Heart right ventricle (tissue), 16 donors: Measurements from ENCODE around the gene ELFN2. TPM values are rescaled to one million over a fixed set of nuclear protein-coding genes. Genes with fewer than 3 reads are reported as not detected.

ENCODE experiments used
- ATAC-seq, 8 donors: fragments of 200-7000 bp; cut with Tn5 transposase; one replicate each; pipeline ENCODE4 v1.9.1; 2020; ENCODE audit warnings: mild to moderate bottlenecking in 8 of 8, moderate library complexity in 8 of 8, moderate number of reproducible peaks in 1 of 8
- DNase-seq, 2 donors: peaks; one replicate each; pipeline ENCODE4 v3.0.0-alpha.2; 2020
- H3K27ac ChIP-seq, 10 donors: fragments of 200-600 bp; sonication (generic) in 2 of 10; one replicate each; pipeline versions ENCODE4 v1.5.0 to v1.8.0; 2020 to 2022; ENCODE audit warnings: mild to moderate bottlenecking in 3 of 10
- H3K27me3 ChIP-seq, 7 donors: fragments of 200-600 bp; one replicate each; pipeline ENCODE4 v1.8.0; 2021 to 2022; ENCODE audit warnings: mild to moderate bottlenecking in 2 of 7
- H3K36me3 ChIP-seq, 9 donors: fragments of 200-600 bp; sonication (generic) in 1 of 9; one replicate each; pipeline versions ENCODE4 v1.5.0 to v1.8.0; 2020 to 2022; ENCODE audit warnings: mild to moderate bottlenecking in 2 of 9
- H3K4me1 ChIP-seq, 9 donors: fragments of 200-600 bp; sonication (generic) in 1 of 9; one replicate each; pipeline versions ENCODE4 v1.5.0 to v1.8.0; 2020 to 2022; ENCODE audit warnings: mild to moderate bottlenecking in 4 of 9
- H3K4me3 ChIP-seq, 10 donors: fragments of 200-600 bp; sonication (generic) in 2 of 10; one replicate each; pipeline versions ENCODE4 v1.5.0 to v1.8.0; 2020 to 2022; ENCODE audit warnings: mild to moderate bottlenecking in 7 of 10, moderate library complexity in 2 of 10
- H3K9me3 ChIP-seq, 11 donors: fragments of 200-600 bp in 10 of 11; sonication (generic) in 2 of 11; one replicate each; pipeline versions ENCODE4 v1.5.0 to v1.8.0; 2013 to 2022; ENCODE audit warnings: mild to moderate bottlenecking in 2 of 11, control low read depth in 1 of 11, moderate library complexity in 1 of 11
- WGBS, 2 donors: extraction: QIAGEN DNeasy Blood & Tissue Kit; methylation state at CpG; one replicate each; pipeline ENCODE4 v1.1.7; 2013; ENCODE audit warnings: inconsistent platforms in 1 of 2; 5-methylcytosine and 5-hydroxymethylcytosine counted together
- intact Hi-C, 10 donors: fragments of 100-400 bp; cut with DNase I; formaldehyde crosslinking; loops; one replicate each; pipeline versions ENCODE4 v1.11.1 to v1.14.2; 2022
- polyA plus RNA-seq, 2 donors: library from polyadenylated mRNA; stranded (reverse); fragments of 200-250 nt; gene quantifications; one replicate each; pipeline ENCODE4 v1.2.3, GENCODE V29; 2013
- total RNA-seq, 10 donors: library from RNA; stranded (reverse); fragmentation: NEBNext Ultra II Directional in 3 of 10; extraction: Animal tissue kit (Norgen Biotek cat#: 25700) in 3 of 10; gene quantifications; one replicate each; pipeline versions ENCODE4 v1.2.1 to v1.2.4, GENCODE V29; 2021 to 2023
- TF ChIP-seq, protein P1 (sequence below), 9 donors: fragments of 200-600 bp; sonication (generic) in 2 of 9; IDR thresholded peaks; one replicate each; pipeline versions ENCODE4 v1.5.0 to v1.8.0; 2021 to 2022; ENCODE audit warnings: antibody characterized with exemption in 9 of 9, mild to moderate bottlenecking in 5 of 9, moderate library complexity in 1 of 9
- donor health status: Arrhythmogenic right ventricular cardiomyopathy.
- donor health status: ischemic (EF 13 %, LVEDD 7.1; RV severe dilation, severe dysfunction).
- donor health status: healthy with polysubstance abuse.
- donor health status: DM: no; HTN: yes; CAD: no.
- donor health status: DM: no; HTN: no; CAD: no.
- donor health status: ischemic (EF 25% LVEDD 6.9; RV normal size, moderate dysfunction).
- donor health status: ischemic (EF 25% LVEDD 5.7; RV mildly dilated, moderate dysfunction).
- donor health status: healthy.
- donor health status: DM: yes; HTN: yes; CAD: no.
- donor health status: Ischemic cardiomyopathy.
- donor health status: ischemic (EF 35%, LVEDD 5.7; RV mildly dilated, moderate dysfunction).
- donor health status: nonischemic (EF 11% LVEDD 7.7; RV severe dilation, severe dysfunction).
- donor health status: DM: yes; HTN: yes; CAD: no.
- donor health status: PGD.
- donor health status: ischemic (EF 29% LVEDD 5.4; RV normal size, mild dysfunction).
- donor health status: nonischemic (EF 23%, LVEDD 6.1; RV moderate dilation, normal function).

Gene ELFN2
- total and polyA plus RNA-seq, 12 donors: under 0.01 to 0.21 (median 0.05) TPM; not detected in 4

DNA sequence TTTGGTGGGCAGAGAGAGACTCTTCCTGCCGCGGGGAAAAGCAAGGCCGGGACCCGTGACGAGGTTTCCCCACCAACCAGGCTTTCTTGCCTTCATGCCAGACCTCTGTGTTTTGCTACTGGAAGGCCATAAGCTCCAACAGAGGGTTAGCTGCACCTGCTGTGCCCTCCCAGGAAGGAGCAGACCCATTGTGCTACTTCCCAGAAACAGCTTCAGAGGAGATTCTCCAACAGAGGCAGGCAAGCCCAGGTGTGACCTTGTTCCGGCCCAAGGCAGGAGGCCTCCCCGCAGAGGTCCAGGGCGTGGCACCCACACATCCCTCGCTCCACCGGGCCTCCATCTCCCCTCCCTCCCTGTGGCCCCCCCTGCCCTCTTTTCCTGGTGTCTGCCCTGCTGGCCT, 57.8 kb downstream of the ELFN2 start:
- ATAC-seq: no peak
- Histone ChIP-seq H3K4me3 (no peak overlapping the region), H3K36me3 (no peaks in the 10 kb centered on the region), H3K27me3 (peaks cover 0 to 25% (median 14%) of the 10 kb centered on the region in 7 donors), H3K27ac (no peak overlapping the region), H3K9me3 (no peaks in the 10 kb centered on the region), H3K4me1 (peaks cover 0 to 14% (median 0%) of the 10 kb centered on the region in 9 donors)
- DNase-seq: no peak
- WGBS, 2 donors: 82 to 85% methylated on average over 10 of the region's 10 CpGs
- intact Hi-C loops: no loop called here
- TF ChIP-seq, protein P1, sequence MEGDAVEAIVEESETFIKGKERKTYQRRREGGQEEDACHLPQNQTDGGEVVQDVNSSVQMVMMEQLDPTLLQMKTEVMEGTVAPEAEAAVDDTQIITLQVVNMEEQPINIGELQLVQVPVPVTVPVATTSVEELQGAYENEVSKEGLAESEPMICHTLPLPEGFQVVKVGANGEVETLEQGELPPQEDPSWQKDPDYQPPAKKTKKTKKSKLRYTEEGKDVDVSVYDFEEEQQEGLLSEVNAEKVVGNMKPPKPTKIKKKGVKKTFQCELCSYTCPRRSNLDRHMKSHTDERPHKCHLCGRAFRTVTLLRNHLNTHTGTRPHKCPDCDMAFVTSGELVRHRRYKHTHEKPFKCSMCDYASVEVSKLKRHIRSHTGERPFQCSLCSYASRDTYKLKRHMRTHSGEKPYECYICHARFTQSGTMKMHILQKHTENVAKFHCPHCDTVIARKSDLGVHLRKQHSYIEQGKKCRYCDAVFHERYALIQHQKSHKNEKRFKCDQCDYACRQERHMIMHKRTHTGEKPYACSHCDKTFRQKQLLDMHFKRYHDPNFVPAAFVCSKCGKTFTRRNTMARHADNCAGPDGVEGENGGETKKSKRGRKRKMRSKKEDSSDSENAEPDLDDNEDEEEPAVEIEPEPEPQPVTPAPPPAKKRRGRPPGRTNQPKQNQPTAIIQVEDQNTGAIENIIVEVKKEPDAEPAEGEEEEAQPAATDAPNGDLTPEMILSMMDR (IDR thresholded peaks at IDR 0.05): no peak

DNA sequence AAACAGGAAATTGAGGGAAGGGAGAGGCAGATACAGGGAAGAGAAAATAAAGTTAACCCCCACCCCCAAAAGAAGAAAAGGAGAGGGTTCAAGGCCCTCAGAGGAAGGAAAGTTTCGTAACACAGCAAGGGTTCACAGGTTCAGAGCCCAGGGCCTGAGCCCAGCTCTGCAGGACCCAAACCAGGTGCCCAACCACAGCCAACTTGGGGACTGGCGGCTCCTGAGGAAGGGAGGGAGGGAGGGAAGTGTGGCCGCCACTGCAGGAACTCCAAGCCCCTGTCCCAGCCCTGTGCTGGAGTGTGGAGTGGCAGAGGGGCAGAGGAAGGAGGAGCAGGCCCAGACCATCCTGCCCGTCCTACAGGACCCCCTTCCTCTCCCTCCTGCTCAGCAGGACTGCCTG, 59.2 kb downstream of the ELFN2 start:
- no peak for ATAC-seq
- Histone ChIP-seq H3K27me3 (peaks cover 0 to 18% (median 9%) of the 10 kb centered on the region in 7 donors), H3K4me1 (peaks cover 0 to 14% (median 0%) of the 10 kb centered on the region in 9 donors), H3K4me3 (no peak overlapping the region), H3K36me3 (no peaks in the 10 kb centered on the region), H3K9me3 (no peaks in the 10 kb centered on the region), H3K27ac (no peak overlapping the region)
- intact Hi-C loops: no loop called here
- WGBS, 2 donors: 93 to 97% methylated on average over 4 of the region's 4 CpGs
- TF ChIP-seq, protein P1 (IDR thresholded peaks at IDR 0.05): no peak
- no peak for DNase-seq

DNA sequence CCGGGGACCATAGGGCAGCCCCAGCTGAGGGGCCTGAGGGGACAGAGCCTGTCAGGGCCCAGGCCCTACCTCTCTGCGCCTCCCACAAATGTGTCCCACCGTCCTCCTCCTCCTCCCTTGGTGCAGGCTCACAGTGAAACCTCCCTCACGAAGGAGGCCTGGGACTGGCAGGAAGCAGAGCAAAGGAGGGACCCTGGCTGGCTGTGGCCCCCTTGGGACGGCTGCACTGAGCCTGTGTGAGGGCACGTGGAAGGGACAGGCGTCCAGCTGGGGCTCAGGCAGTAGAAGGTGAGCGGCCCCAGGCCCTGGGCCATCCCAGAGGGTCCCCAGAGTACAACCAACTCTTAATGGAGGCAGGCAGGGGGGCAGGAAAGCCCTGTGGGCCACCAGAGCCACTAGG, 60.7 kb downstream of the ELFN2 start:
- Histone ChIP-seq H3K27ac (no peak overlapping the region), H3K4me3 (no peak overlapping the region), H3K36me3 (no peaks in the 10 kb centered on the region), H3K27me3 (peaks cover 0 to 10% (median 3%) of the 10 kb centered on the region in 7 donors), H3K4me1 (peaks cover 0 to 14% (median 0%) of the 10 kb centered on the region in 9 donors), H3K9me3 (no peaks in the 10 kb centered on the region)
- intact Hi-C loops: no loop called here
- TF ChIP-seq, protein P1 (IDR thresholded peaks at IDR 0.05): no peak
- DNase-seq: no peak
- no peak for ATAC-seq
- 76 to 78% methylated on average over 8 of the region's 8 CpGs for WGBS, 2 donors

DNA sequence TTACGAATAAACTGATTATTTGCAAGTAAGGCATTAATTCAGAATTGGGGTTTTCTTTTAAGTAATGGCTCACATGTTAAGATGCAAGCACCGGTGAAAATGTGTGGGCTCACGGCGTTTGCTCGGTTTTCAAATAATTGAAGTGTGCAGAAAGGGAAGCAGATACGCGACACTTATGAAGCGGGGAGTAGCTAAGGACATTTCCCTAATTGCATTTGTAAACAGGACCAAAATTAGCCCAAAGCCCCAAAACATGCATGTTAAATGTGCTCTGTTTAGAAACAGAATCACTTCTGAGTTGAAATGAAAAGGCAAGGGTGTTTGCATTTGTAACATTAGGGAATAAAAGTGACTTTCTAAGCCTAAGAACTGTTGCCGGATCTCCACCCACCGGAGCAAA, 61.3 kb downstream of the ELFN2 start:
- WGBS, 2 donors: 86 to 90% methylated on average over 10 of the region's 10 CpGs
- DNase-seq: no peak
- peaks cover 0 to 3% (median 0%) of the 10 kb centered on the region in 7 donors for H3K27me3 ChIP-seq
- H3K4me1 ChIP-seq: peaks cover 0 to 14% (median 0%) of the 10 kb centered on the region in 9 donors
- ATAC-seq: no peak
- no peak overlapping the region for H3K4me3 ChIP-seq
- H3K27ac ChIP-seq: no peak overlapping the region
- no peaks in the 10 kb centered on the region for H3K36me3 ChIP-seq
- TF ChIP-seq, protein P1 (IDR thresholded peaks at IDR 0.05): no peak
- intact Hi-C loops: no loop called here
- no peaks in the 10 kb centered on the region for H3K9me3 ChIP-seq
